Activated T-helper 9 cell treated with anti-CD3 and anti-CD28 coated beads, Interleukin-2, amount 50 U/mL, for 16 hours (primary cell): ENCODE data around the gene IGDCC3.

ENCODE experiments used
- DNase-seq: peaks from one replicate; pipeline ENCODE4 v3.0.0-alpha.2; 2020; ENCODE audit warnings: low read depth

The IGDCC3 gene

DNA sequence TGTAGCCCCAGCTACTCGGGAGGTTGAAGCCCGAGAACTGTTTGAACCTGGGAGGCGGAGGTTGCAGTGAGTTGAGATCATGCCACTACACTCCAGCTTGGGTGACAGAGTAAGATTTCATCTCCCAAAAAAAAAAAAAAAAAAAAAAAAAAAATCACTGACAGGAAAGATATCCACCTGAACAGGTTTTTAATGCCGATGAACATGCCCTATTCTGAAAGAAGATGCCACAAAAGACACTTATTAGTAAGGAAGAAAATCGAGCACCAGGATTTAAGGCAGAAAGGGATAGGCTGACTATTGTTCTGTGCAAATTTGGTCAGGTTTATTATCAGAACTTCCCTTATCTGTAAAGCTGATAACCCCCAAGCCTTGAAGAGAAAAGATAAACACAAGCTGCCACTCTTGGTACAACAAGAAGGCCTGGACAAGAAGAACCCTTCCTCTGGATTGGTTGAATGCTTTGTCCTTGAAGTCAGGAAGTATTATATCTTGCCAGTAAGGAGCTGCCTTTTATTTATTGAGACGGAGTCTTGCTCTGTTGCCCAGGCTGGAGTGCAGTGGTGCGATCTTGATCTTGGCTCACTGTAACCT is 88.4 kb downstream of the IGDCC3 start:
- DNase-seq: no peak

- DNase-seq: no peak
Measured at GRCh38 chr15:65287520-65287855, 90.3 kb downstream of the IGDCC3 start.

DNA sequence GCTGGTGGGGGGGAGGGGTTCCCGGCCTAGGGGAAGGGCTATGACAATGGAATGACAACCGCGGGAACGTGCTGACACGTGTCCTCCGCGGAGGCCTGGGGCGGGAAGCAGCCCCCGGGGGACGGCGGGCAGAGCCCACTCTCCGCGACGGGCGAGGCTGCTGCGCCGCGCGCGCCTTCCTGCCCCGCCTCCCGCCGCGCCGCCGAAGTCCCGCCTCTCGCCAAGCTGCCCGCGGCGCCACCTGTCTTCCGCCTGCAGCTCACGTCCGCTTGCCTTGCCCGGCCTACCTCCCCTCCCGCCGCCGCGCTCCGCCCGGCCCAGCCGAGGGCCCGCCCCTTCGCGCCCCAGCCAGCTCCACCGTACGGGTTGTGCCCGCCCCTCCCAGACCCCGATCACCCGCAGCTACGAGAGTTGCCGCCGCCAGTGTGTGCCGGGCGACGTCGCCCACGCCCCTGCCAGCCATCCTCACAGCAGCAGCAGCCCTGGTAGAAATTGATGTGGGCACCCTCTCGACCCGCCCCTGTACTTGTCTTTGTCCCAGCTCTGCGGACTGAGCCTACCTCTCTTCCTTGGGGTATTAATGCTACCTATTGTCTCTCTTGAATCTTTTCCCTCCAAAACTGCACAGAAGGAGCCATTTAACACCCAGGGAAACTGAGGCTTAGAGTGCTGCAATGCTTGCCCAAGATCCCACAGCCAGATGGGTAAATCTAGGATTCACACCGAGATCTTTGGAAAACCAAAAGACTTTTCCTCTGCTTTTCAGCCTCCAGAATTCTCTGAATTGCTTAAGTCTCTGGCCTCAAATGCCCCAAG is 90.9 kb downstream of the IGDCC3 start, which contains the start of gene PARP16:
Gene PARP16 (minus strand): TSS at position 180 of the 816 bp plus-strand sequence. CDS start 457 bp downstream, outside the sequence.
- peak; percentile 89 for DNase-seq

DNA sequence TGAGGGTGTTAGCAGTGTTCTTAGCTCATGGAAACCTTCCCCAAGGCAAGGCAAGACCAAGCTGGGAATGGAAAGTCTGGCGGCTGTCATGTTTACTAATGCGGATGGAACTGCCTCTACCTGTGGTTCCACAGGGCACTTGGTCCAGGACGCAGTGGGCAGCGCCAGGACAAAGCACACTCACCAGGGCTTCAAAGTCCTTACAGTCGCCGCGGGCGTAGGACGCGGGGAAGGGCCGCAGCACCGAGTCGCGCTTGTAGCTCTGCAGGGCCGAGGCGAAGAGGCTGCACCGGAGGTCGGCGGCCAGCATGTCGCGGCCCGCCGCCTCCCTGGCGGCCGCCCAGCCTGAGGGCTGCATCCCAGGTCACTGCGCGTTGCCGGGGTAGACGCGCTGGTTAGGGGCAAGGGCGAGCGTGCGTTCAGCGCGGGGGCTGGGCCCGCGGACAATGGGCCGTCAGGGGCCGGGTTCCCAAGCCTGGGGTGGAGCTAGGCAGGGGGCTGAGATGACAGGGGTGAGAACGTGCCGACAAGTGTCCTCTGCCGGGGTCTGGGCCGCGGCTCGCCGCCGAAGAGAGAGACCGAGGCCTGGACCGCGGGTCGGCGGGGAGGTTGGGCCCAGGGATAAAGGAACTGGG is 91.6 kb downstream of the IGDCC3 start:
- no peak for DNase-seq

- DNase-seq: no peak
Measured at GRCh38 chr15:65285291-65286068, 92.3 kb downstream of the IGDCC3 start.

DNA sequence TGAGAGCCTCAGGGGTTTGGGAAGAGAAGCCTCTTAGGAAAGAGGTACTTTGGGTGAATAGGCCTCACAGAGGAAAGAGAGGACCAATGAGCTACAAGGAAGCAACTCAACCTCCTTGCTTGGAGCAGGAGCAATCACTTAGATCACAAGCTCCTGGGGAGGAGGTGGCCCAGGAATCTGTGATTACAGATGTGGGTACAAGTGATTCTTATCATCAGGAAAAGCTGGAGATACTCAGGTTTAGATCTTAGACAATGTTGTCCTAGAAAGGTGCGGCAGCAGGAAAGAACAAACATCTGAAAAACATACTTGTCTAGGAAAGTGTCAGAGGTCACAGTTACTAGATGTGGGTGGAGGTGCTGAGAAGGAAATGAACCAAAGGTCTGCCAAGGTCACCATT is 99.3 kb downstream of the IGDCC3 start:
- DNase-seq: no peak
